Panc1 (cell line): Measurements from ENCODE around the gene NUDT16. TPM values are rescaled to one million over a fixed set of nuclear protein-coding genes. Genes with fewer than 3 reads are reported as not detected.

ENCODE experiments used
- ATAC-seq: fragments of 200-7000 bp; cut with Tn5 transposase; 2 replicates; pipeline ENCODE4 v1.9.1; 2020; ENCODE audit warnings: mild to moderate bottlenecking, moderate library complexity
- BruUV-seq: library from RNA; stranded (reverse); fragments of 400-500 nt; replicated peaks from 2 replicates; lab custom pipeline; 2021; lab: Mats Ljungman, UMichigan
- CTCF ChIA-PET: fragments of 300-600 bp; sonication (Branson Sonifier 250); formaldehyde crosslinking; loops from one replicate; lab custom pipeline; 2022; ENCODE audit warnings: antibody characterized with exemption; lab: Charles Lee
- POLR2A ChIA-PET: fragments of 300-600 bp; sonication (Branson Sonifier 250); formaldehyde crosslinking; loops from one replicate; lab custom pipeline; 2022; ENCODE audit warnings: antibody characterized with exemption; lab: Charles Lee
- DNase-seq: peaks from one replicate; pipeline ENCODE4 v3.0.0-alpha.2; 2010; ENCODE audit warnings: low read depth, low spot score
- H3K27ac ChIP-seq: 2 replicates; pipeline ENCODE4 v1.5.1; 2011; ENCODE audit warnings: mild to moderate bottlenecking, low read length, inconsistent platforms
- H3K27me3 ChIP-seq: fragments of 200-500 bp; sonication (Bioruptor generic); 2 replicates; pipeline ENCODE4 v1.6.0; 2014; ENCODE audit warnings: low read length, inconsistent platforms; ENCODE audit not compliant: control insufficient read depth, insufficient read depth
- H3K36me3 ChIP-seq: fragments of 200-500 bp; sonication (Bioruptor generic); 2 replicates; pipeline ENCODE4 v1.5.1; 2014; ENCODE audit warnings: inconsistent platforms, mild to moderate bottlenecking, low read length, moderate library complexity; ENCODE audit not compliant: control insufficient read depth, insufficient read depth
- H3K4me1 ChIP-seq: 2 replicates; pipeline ENCODE4 v1.5.1; 2011; ENCODE audit warnings: inconsistent platforms, mild to moderate bottlenecking, low read length, moderate library complexity; ENCODE audit not compliant: control insufficient read depth, insufficient read depth
- H3K4me3 ChIP-seq, 2 experiments: 2 replicates each; pipeline ENCODE4 v1.5.1; 2011 to 2012; ENCODE audit warnings: low read depth in 2 of 2, low read length in 2 of 2, mild to moderate bottlenecking in 2 of 2, inconsistent platforms in 1 of 2, moderate library complexity in 1 of 2
- H3K9me3 ChIP-seq: fragments of 200-500 bp; sonication (Bioruptor generic); 2 replicates; pipeline ENCODE4 v1.5.1; 2014; ENCODE audit warnings: low read depth, mild to moderate bottlenecking, inconsistent platforms, low read length, moderate library complexity; ENCODE audit not compliant: control insufficient read depth, insufficient read depth
- CTCF ChIP-seq: fragments of 450-650 bp; IDR thresholded peaks from 2 replicates; pipeline ENCODE4 v1.5.1; 2017; ENCODE audit warnings: mild to moderate bottlenecking
- POLR2AphosphoS5 ChIP-seq: IDR thresholded peaks from 2 replicates; pipeline ENCODE4 v1.6.1; 2012; ENCODE audit warnings: mild to moderate bottlenecking, low read depth, low read length, moderate library complexity
- REST ChIP-seq, 2 experiments: IDR thresholded peaks; 2 replicates each; pipeline ENCODE4 v1.6.1; 2011 to 2012; ENCODE audit warnings: low read depth in 2 of 2, control low read depth in 1 of 2, low read length in 1 of 2, mild to moderate bottlenecking in 1 of 2, moderate library complexity in 1 of 2; ENCODE audit not compliant: insufficient read depth in 1 of 2
- SIN3A ChIP-seq: IDR thresholded peaks from 2 replicates; pipeline ENCODE4 v1.6.1; 2012; ENCODE audit warnings: low read depth, mild to moderate bottlenecking, low read length, moderate library complexity, borderline replicate concordance; ENCODE audit not compliant: insufficient read depth
- TCF7L2 ChIP-seq: IDR thresholded peaks from 2 replicates; pipeline ENCODE4 v1.6.1; 2011; ENCODE audit warnings: mild to moderate bottlenecking, low read depth, low read length, inconsistent platforms
- in situ Hi-C: cut with HindIII; loops from 2 replicates; pipeline ENCODE4 v1.10.0; 2016; ENCODE audit warnings: low sequenced_read_pairs, low pct_unique_long_range_greater_than_20kb
- intact Hi-C: fragments of 100-400 bp; cut with micrococcal nuclease; formaldehyde crosslinking; loops from one replicate; pipeline ENCODE4 v1.10.0; 2022; ENCODE audit not compliant: unreplicated experiment
- total RNA-seq: library from RNA; stranded (reverse); gene quantifications from one replicate; pipeline ENCODE4 v1.2.1, GENCODE V29; 2021; ENCODE audit not compliant: unreplicated experiment

NUDT16 gene
- total RNA-seq, 1 experiment from 2014 or later: 12.5 TPM

- Histone ChIP-seq H3K4me3 (no peak overlapping the region), H3K27ac (no peak overlapping the region), H3K9me3 (no peaks in the 10 kb centered on the region), H3K36me3 (no peaks in the 10 kb centered on the region), H3K4me1 (no peaks in the 10 kb centered on the region), H3K27me3 (no peaks in the 10 kb centered on the region)
- TF ChIP-seq SIN3A (no peak), POLR2AphosphoS5 (no peak), CTCF (no peak), REST (IDR thresholded peaks at IDR 0.05; ENCODE audit: insufficient read depth in 1 of 2, low read depth in 2 of 2, low read length in 1 of 2) (no peak), TCF7L2 (no peak)
- DNase-seq (no peak), ATAC-seq (no peak)
- no TSS peak for BruUV-seq
- ChIA-PET CTCF (no interaction called here), POLR2A (no interaction called here)
- in situ Hi-C loops (no loop called here), intact Hi-C loops (no loop called here)
Measured at GRCh38 chr3:131390331-131390730, 8.8 kb downstream of the NUDT16 start.

- BruUV-seq: no TSS peak
- POLR2A ChIA-PET: no interaction called here
- in situ Hi-C loops (no loop called here), intact Hi-C loops (no loop called here)
- DNase-seq: no peak
- CTCF ChIA-PET: no interaction called here
- H3K4me1 ChIP-seq: no peaks in the 10 kb centered on the region
- ATAC-seq: no peak
- H3K9me3 ChIP-seq: no peaks in the 10 kb centered on the region
- TF ChIP-seq TCF7L2: no peak
- no peak for TF ChIP-seq REST (IDR thresholded peaks at IDR 0.05; ENCODE audit: insufficient read depth in 1 of 2, low read depth in 2 of 2, low read length in 1 of 2)
- TF ChIP-seq CTCF: no peak
- TF ChIP-seq SIN3A: no peak
- TF ChIP-seq POLR2AphosphoS5: no peak
- no peak overlapping the region for H3K4me3 ChIP-seq
- H3K27ac ChIP-seq: no peak overlapping the region
- H3K27me3 ChIP-seq: no peaks in the 10 kb centered on the region
- no peaks in the 10 kb centered on the region for H3K36me3 ChIP-seq
Measured at GRCh38 chr3:131393051-131393450, 11.5 kb downstream of the NUDT16 start.
